Breast epithelium (tissue), 4 donors: ENCODE data around the gene SLC6A7. TPM values are rescaled to one million over a fixed set of nuclear protein-coding genes. Genes with fewer than 3 reads are reported as not detected.
A peak's percentile ranks its signal among the peaks of the same experiment; 100 is the strongest.

Experiments
- DNase-seq, 2 donors: peaks; one replicate each; pipeline ENCODE4 v3.0.0-alpha.2; 2019; ENCODE audit warnings: low spot score in 2 of 2
- H3K27ac ChIP-seq, 2 donors: fragments of 200-600 bp; sonication (generic) in 1 of 2; one replicate each; pipeline ENCODE4 v1.5.1; 2016 to 2019; ENCODE audit warnings: mild to moderate bottlenecking in 1 of 2
- H3K27me3 ChIP-seq, 2 donors: fragments of 200-600 bp; sonication (generic) in 1 of 2; one replicate each; pipeline versions ENCODE4 v1.5.1 to v1.6.0; 2017 to 2019; ENCODE audit warnings: control low read depth in 1 of 2, mild to moderate bottlenecking in 1 of 2
- H3K36me3 ChIP-seq: fragments of 200-600 bp; one replicate; pipeline ENCODE4 v1.5.1; 2019
- H3K4me1 ChIP-seq, 2 donors: fragments of 200-600 bp; sonication (generic); one replicate each; pipeline ENCODE4 v1.5.1; 2016 to 2019; ENCODE audit warnings: control low read depth in 1 of 2
- H3K4me3 ChIP-seq, 3 donors: fragments of 200-600 bp; sonication (generic); 1 replicate in 2 of 3; 2 replicates in 1 of 3; pipeline ENCODE4 v1.5.1; 2016 to 2019; ENCODE audit warnings: mild to moderate bottlenecking in 3 of 3, moderate library complexity in 2 of 3
- H3K9me3 ChIP-seq, 2 donors: fragments of 200-600 bp; sonication (generic) in 1 of 2; one replicate each; pipeline ENCODE4 v1.5.1; 2016 to 2019; ENCODE audit warnings: control low read depth in 1 of 2
- POLR2A ChIP-seq: fragments of 450-650 bp; IDR thresholded peaks from one replicate; pipeline ENCODE4 v1.6.1; 2016; ENCODE audit warnings: antibody characterized with exemption, mild to moderate bottlenecking, moderate library complexity
- POLR2AphosphoS5 ChIP-seq, 3 donors: sonication (generic); formaldehyde crosslinking; IDR thresholded peaks; one replicate each; pipeline ENCODE4 v1.6.1; 2017; ENCODE audit warnings: antibody characterized with exemption in 3 of 3
- intact Hi-C: fragments of 100-400 bp; cut with DNase I; formaldehyde crosslinking; loops from one replicate; pipeline ENCODE4 v1.15.1; 2023; ENCODE audit warnings: low total_unique reads
- total RNA-seq, 3 donors: library from RNA; depleted of rRNA; stranded (reverse); fragments of >200 nt; gene quantifications; one replicate each; pipeline ENCODE4 v1.1.0, GENCODE V29; 2016
- TF ChIP-seq, protein P1 (sequence below), 3 donors: fragments of 450-650 bp; IDR thresholded peaks; one replicate each; pipeline ENCODE4 v1.5.1; 2016 to 2017; ENCODE audit warnings: antibody characterized with exemption in 3 of 3, mild to moderate bottlenecking in 3 of 3, moderate library complexity in 3 of 3

Gene SLC6A7
- total RNA-seq, 3 donors from 2014 or later: 0.15 to 0.16 TPM; not detected in 1

DNA sequence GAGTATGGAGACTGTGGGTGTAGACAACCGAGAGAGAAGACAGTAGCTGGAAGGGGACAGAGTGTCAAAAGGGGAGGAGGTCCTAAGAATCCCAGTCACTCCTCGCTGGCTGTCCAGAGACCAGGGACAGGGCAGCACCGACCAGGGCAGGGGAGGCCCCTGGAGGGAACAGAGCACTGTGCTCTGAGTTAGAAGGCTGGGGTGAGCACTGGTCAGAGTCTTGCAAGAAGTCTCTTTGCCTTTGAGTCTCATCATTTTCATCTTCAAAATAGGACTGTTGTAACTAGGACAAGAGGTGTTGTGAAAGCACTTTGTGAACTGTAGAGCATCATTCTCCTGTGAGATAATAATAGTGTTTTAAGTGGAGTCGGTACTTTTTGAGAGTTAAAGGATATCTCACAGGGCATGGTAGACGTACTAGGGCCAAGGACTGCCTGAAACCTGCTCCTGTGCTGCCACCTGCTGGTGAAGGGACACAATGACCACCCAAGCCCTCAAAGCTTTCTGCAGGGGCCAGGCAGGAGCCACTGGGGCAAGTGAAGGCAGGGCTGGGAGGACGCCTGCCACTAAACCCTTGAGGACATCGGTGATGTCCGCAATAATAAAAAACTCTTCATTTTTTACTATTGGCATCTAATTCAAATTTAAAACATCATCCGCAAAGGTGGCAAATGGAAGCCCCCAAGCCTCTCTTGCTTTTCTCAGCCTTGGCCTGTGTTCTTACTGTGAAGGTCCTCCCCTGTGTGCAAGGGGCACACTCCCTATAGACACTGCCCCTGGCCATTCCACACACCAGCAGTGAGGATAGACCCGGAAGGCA lies 28.2 kb downstream of the SLC6A7 start:
- intact Hi-C loops: loop anchor here (10.0 kb wide), 1 partner anchor 53 kb away; the partner anchor contains the start of gene CDX1
- no peaks in the 10 kb centered on the region for H3K4me1 ChIP-seq
- no peaks in the 10 kb centered on the region for H3K27me3 ChIP-seq
- H3K27ac ChIP-seq: no peak overlapping the region
- H3K36me3 ChIP-seq: no peaks in the 10 kb centered on the region
- no peaks in the 10 kb centered on the region for H3K9me3 ChIP-seq
- H3K4me3 ChIP-seq: no peak overlapping the region
- TF ChIP-seq, protein P1, sequence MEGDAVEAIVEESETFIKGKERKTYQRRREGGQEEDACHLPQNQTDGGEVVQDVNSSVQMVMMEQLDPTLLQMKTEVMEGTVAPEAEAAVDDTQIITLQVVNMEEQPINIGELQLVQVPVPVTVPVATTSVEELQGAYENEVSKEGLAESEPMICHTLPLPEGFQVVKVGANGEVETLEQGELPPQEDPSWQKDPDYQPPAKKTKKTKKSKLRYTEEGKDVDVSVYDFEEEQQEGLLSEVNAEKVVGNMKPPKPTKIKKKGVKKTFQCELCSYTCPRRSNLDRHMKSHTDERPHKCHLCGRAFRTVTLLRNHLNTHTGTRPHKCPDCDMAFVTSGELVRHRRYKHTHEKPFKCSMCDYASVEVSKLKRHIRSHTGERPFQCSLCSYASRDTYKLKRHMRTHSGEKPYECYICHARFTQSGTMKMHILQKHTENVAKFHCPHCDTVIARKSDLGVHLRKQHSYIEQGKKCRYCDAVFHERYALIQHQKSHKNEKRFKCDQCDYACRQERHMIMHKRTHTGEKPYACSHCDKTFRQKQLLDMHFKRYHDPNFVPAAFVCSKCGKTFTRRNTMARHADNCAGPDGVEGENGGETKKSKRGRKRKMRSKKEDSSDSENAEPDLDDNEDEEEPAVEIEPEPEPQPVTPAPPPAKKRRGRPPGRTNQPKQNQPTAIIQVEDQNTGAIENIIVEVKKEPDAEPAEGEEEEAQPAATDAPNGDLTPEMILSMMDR (IDR thresholded peaks at IDR 0.05): peak; percentile 77 to 95 (median 94)
- no peak for TF ChIP-seq POLR2A
- peak; percentile 66 to 80 for DNase-seq

DNA sequence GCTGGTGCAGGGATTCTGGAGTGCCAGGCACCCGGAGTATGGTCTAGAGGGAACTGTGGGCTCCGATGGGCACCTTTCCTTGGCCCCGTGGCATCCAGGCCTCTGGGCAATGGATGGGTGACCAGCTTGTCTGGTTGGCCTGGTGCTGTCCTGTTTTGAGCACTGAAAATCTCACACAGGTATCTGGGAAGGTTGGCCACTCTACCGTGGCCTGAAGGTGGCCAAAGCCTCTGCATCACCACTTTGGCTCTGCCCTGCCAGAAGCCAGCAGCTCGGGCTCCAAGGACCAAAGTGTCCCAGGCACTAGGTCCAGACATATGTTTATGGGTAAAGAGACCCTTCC lies 28.8 kb downstream of the SLC6A7 start:
- TF ChIP-seq POLR2A (no peak), POLR2AphosphoS5 (IDR thresholded peaks at IDR 0.05) (no peak)
- TF ChIP-seq, protein P1 (IDR thresholded peaks at IDR 0.05): no peak
- Histone ChIP-seq H3K36me3 (no peaks in the 10 kb centered on the region), H3K9me3 (no peaks in the 10 kb centered on the region), H3K4me3 (no peak overlapping the region), H3K27ac (no peak overlapping the region), H3K27me3 (no peaks in the 10 kb centered on the region), H3K4me1 (no peaks in the 10 kb centered on the region)
- intact Hi-C loops: loop anchor here (10.0 kb wide), 1 partner anchor 54 kb away; the partner anchor contains the start of gene CDX1
- DNase-seq: no peak

DNA sequence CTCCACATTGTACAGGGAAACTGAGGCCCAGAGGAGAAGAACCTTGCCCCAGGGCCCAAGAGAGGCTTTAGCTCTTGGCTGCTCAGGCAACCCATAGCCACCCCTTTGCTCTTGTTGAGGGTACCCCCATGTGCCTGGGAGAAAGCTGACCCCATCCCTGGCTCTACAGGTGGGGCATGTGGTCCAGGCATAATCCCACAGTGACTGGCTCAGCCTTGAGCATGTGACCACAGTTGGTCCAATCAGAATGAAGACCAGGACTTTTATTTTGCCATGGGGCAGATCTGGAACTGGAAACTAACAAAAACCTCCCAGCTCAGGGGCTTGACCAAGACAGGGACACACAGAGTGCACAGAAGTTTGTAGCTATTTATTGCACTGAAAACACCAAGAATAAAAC lies 29.3 kb downstream of the SLC6A7 start:
- Histone ChIP-seq H3K4me1 (no peaks in the 10 kb centered on the region), H3K27me3 (no peaks in the 10 kb centered on the region), H3K4me3 (no peak overlapping the region), H3K27ac (no peak overlapping the region), H3K9me3 (no peaks in the 10 kb centered on the region), H3K36me3 (no peaks in the 10 kb centered on the region)
- TF ChIP-seq, protein P1 (IDR thresholded peaks at IDR 0.05): no peak
- no peak for TF ChIP-seq POLR2A
- TF ChIP-seq POLR2AphosphoS5 (IDR thresholded peaks at IDR 0.05): no peak
- DNase-seq: no peak
- intact Hi-C loops: loop anchor here (10.0 kb wide), 1 partner anchor 54 kb away; the partner anchor contains the start of gene CDX1

DNA sequence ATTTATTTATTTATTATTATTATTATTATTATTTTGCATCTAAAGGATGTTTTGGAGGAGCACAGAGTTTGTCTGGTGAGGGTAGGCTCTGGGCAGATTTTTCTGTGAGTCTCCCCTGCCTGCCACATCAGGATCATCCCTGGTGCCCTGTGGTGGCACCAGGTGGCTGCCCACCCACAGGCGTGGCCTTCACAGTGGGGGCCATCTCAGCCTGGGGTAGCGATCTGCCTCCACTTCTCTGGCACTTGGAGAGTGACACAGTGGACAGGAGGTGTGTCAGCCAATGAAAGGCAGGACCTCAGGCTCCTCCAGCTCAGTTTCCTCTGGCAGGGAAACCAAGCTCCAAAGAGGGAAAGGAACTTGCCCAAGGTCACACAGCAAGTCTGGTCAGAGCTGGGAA lies 30.0 kb downstream of the SLC6A7 start:
- Histone ChIP-seq H3K9me3 (no peaks in the 10 kb centered on the region), H3K36me3 (no peaks in the 10 kb centered on the region), H3K27ac (no peak overlapping the region), H3K27me3 (no peaks in the 10 kb centered on the region), H3K4me1 (no peaks in the 10 kb centered on the region), H3K4me3 (no peak overlapping the region)
- no peak for DNase-seq
- intact Hi-C loops: loop anchor here (5.0 to 10.0 kb wide), 2 partner anchors 55 to 573 kb away; partner anchors contain the start of gene CDX1
- TF ChIP-seq, protein P1 (IDR thresholded peaks at IDR 0.05): no peak
- TF ChIP-seq POLR2A: no peak
- no peak for TF ChIP-seq POLR2AphosphoS5 (IDR thresholded peaks at IDR 0.05)

DNA sequence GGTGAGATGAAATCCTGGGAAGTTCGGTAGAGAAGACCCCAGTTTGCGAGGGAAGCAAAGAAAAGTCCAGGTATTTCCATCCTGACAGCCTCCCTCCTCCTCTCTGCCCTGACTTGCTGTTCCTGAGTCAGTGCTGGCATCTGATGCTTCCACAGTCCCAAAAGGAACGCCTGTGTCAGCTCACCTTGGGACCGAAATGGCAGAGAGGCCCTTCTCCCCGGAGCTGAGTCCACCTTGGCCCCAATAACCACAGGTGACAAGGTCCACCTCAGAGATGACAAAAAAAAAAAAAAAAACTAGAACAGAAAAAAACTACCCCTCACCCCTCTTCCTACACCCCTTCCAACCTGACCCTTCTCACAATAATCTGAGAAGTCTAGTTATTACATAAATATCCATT lies 31.6 kb downstream of the SLC6A7 start:
- H3K27ac ChIP-seq: no peak overlapping the region
- H3K27me3 ChIP-seq: no peaks in the 10 kb centered on the region
- no peak overlapping the region for H3K4me3 ChIP-seq
- DNase-seq: no peak
- no peaks in the 10 kb centered on the region for H3K36me3 ChIP-seq
- intact Hi-C loops: loop anchor here (5.0 kb wide), 1 partner anchor 574 kb away; no protein-coding TSS in a partner anchor
- H3K4me1 ChIP-seq: no peaks in the 10 kb centered on the region
- TF ChIP-seq POLR2A: no peak
- TF ChIP-seq, protein P1 (IDR thresholded peaks at IDR 0.05): no peak
- no peak for TF ChIP-seq POLR2AphosphoS5 (IDR thresholded peaks at IDR 0.05)
- no peaks in the 10 kb centered on the region for H3K9me3 ChIP-seq
